GM23338 (cell line): ENCODE measurements around the gene FSIP2. TPM values are rescaled to one million over a fixed set of nuclear protein-coding genes. Genes with fewer than 3 reads are reported as not detected.

Source experiments
- ATAC-seq: fragments of 200-7000 bp; cut with Tn5 transposase; 3 replicates; pipeline ENCODE4 v1.9.1; 2020
- DNase-seq: peaks from one replicate; pipeline ENCODE4 v3.0.0-alpha.2; 2015; ENCODE audit warnings: low spot score
- H2AFZ ChIP-seq: fragments of 200-600 bp; sonication (generic); 2 replicates; pipeline ENCODE4 v1.8.0; 2016; ENCODE audit warnings: antibody characterized with exemption, mild to moderate bottlenecking, moderate library complexity
- H3F3A ChIP-seq: fragments of 200-600 bp; sonication (generic); replicated peaks from 2 replicates; pipeline ENCODE4 v1.8.0; 2017; ENCODE audit warnings: antibody characterized with exemption, mixed run types, low read depth
- H3K27ac ChIP-seq: fragments of 200-600 bp; sonication (generic); 2 replicates; pipeline ENCODE4 v1.6.1; 2016; ENCODE audit warnings: low read depth
- H3K27me3 ChIP-seq: fragments of 200-600 bp; sonication (generic); 2 replicates; pipeline ENCODE4 v1.8.0; 2016; ENCODE audit warnings: mild to moderate bottlenecking, mixed run types, moderate library complexity; ENCODE audit not compliant: insufficient read depth
- H3K36me3 ChIP-seq: fragments of 200-600 bp; sonication (generic); 2 replicates; pipeline ENCODE4 v1.8.0; 2016; ENCODE audit warnings: mild to moderate bottlenecking; ENCODE audit not compliant: insufficient read depth
- H3K4me1 ChIP-seq: fragments of 200-600 bp; sonication (generic); 2 replicates; pipeline ENCODE4 v1.8.0; 2016; ENCODE audit warnings: mild to moderate bottlenecking, moderate library complexity; ENCODE audit not compliant: insufficient read depth
- H3K4me2 ChIP-seq: fragments of 200-600 bp; sonication (generic); 2 replicates; pipeline ENCODE4 v1.7.1; 2017; ENCODE audit warnings: mixed run types
- H3K4me3 ChIP-seq: fragments of 200-600 bp; sonication (generic); 2 replicates; pipeline ENCODE4 v1.6.1; 2016; ENCODE audit warnings: mixed run types
- H3K79me2 ChIP-seq: fragments of 200-600 bp; sonication (generic); replicated peaks from 2 replicates; pipeline ENCODE4 v1.8.0; 2017; ENCODE audit warnings: mild to moderate bottlenecking; ENCODE audit not compliant: insufficient read depth
- H3K9me2 ChIP-seq: fragments of 200-600 bp; sonication (generic); 2 replicates; pipeline ENCODE4 v1.8.0; 2017; ENCODE audit not compliant: insufficient read depth
- H4K20me1 ChIP-seq: fragments of 200-600 bp; sonication (generic); replicated peaks from 2 replicates; pipeline ENCODE4 v1.8.0; 2017; ENCODE audit warnings: mild to moderate bottlenecking; ENCODE audit not compliant: insufficient read depth
- H3K27ac Mint-ChIP-seq: 2 replicates; pipeline ENCODE4 v1.8.0; 2020; ENCODE audit warnings: inconsistent platforms, mild to moderate bottlenecking, moderate library complexity, mixed read lengths
- H3K27me3 Mint-ChIP-seq: 3 replicates; pipeline ENCODE4 v1.8.0; 2022; ENCODE audit warnings: low read depth, mild to moderate bottlenecking, moderate library complexity, mixed read lengths, inconsistent platforms; ENCODE audit not compliant: insufficient read depth, poor library complexity
- H3K36me3 Mint-ChIP-seq: 3 replicates; pipeline ENCODE4 v1.8.0; 2021; ENCODE audit warnings: low read depth, mild to moderate bottlenecking, inconsistent platforms, moderate library complexity, mixed read lengths
- H3K4me1 Mint-ChIP-seq: 3 replicates; pipeline ENCODE4 v1.8.0; 2020; ENCODE audit warnings: mild to moderate bottlenecking, inconsistent platforms, mixed read lengths
- H3K4me3 Mint-ChIP-seq: 3 replicates; pipeline ENCODE4 v1.8.0; 2021; ENCODE audit warnings: moderate library complexity, mild to moderate bottlenecking, inconsistent platforms, mixed read lengths
- H3K9me3 Mint-ChIP-seq: 3 replicates; pipeline ENCODE4 v1.8.0; 2020; ENCODE audit warnings: moderate library complexity, mild to moderate bottlenecking, inconsistent platforms, mixed read lengths
- CREB1 ChIP-seq: fragments of 250-450 bp; sonication (Bioruptor Pico); IDR thresholded peaks from 2 replicates; pipeline ENCODE4 v1.5.0; 2020; ENCODE audit warnings: low read depth, mild to moderate bottlenecking, moderate library complexity
- CTCF ChIP-seq, 2 experiments: fragments of 200-600 bp in 1 of 2; sonication (generic) in 1 of 2; conservative IDR thresholded peaks; 2 replicates each; pipeline versions ENCODE4 v1.5.1 to v1.6.1; 2016 to 2017; ENCODE audit warnings: antibody characterized with exemption in 2 of 2, low read depth in 2 of 2, mild to moderate bottlenecking in 2 of 2, moderate library complexity in 1 of 2
- ETS1 ChIP-seq: IDR thresholded peaks from 2 replicates; pipeline ENCODE4 v1.6.1; 2016; ENCODE audit warnings: antibody characterized with exemption
- EZH2 ChIP-seq: fragments of 200-600 bp; sonication (generic); IDR thresholded peaks from one replicate; pipeline ENCODE4 v1.8.0; 2017; ENCODE audit warnings: antibody characterized with exemption, mild to moderate bottlenecking, low read depth; ENCODE audit not compliant: unreplicated experiment
- EZH2phosphoT487 ChIP-seq: fragments of 200-600 bp; sonication (generic); IDR thresholded peaks from one replicate; pipeline ENCODE4 v1.8.1; 2018; ENCODE audit warnings: antibody characterized with exemption; ENCODE audit not compliant: unreplicated experiment
- JUNB ChIP-seq: IDR thresholded peaks from one replicate; pipeline ENCODE4 v1.6.1; 2016; ENCODE audit warnings: antibody characterized with exemption; ENCODE audit not compliant: unreplicated experiment
- NANOG ChIP-seq: IDR thresholded peaks from 2 replicates; pipeline ENCODE4 v1.6.1; 2016; ENCODE audit warnings: antibody characterized with exemption, borderline replicate concordance
- POLR2AphosphoS5 ChIP-seq: IDR thresholded peaks from 2 replicates; pipeline ENCODE4 v1.6.1; 2016; ENCODE audit warnings: antibody characterized with exemption, low read depth
- REST ChIP-seq: IDR thresholded peaks from one replicate; pipeline ENCODE4 v1.6.1; 2018; ENCODE audit warnings: antibody characterized with exemption; ENCODE audit not compliant: unreplicated experiment
- STAT1 ChIP-seq: IDR thresholded peaks from one replicate; pipeline ENCODE4 v1.6.1; 2016; ENCODE audit warnings: antibody characterized with exemption; ENCODE audit not compliant: unreplicated experiment
- ZNF114 ChIP-seq: fragments of 250-450 bp; sonication (Bioruptor Pico); IDR thresholded peaks from 2 replicates; pipeline ENCODE4 v1.5.0; 2020; ENCODE audit warnings: mild to moderate bottlenecking, moderate library complexity
- ZNF331 ChIP-seq: fragments of 250-450 bp; sonication (Bioruptor Pico); IDR thresholded peaks from 2 replicates; pipeline ENCODE4 v1.5.0; 2020; ENCODE audit warnings: low read depth, mild to moderate bottlenecking, moderate library complexity
- ZNF462 ChIP-seq: fragments of 250-450 bp; sonication (Bioruptor Pico); IDR thresholded peaks from 2 replicates; pipeline ENCODE4 v1.5.0; 2020; ENCODE audit warnings: mild to moderate bottlenecking, moderate library complexity
- polyA plus RNA-seq: library from polyadenylated mRNA; unstranded; fragments of >200 nt; fragmentation: Nextera tagmentation; extraction: Ambion mirVana; gene quantifications from 2 replicates; pipeline ENCODE4 v1.2.1, GENCODE V29; 2016
- total RNA-seq: library from RNA; depleted of rRNA; stranded (reverse); fragments of >200 nt; shearing (Covaris generic); gene quantifications from 2 replicates; pipeline ENCODE4 v1.2.3, GENCODE V29; 2014

FSIP2 gene
- total and polyA plus RNA-seq, 2 experiments from 2014 or later: 3.2 to 3.8 TPM

GRCh38 chr2:185857691-185858090 is 119.1 kb downstream of the FSIP2 start:
- Mint-ChIP-seq H3K27ac (no peak overlapping the region), H3K4me3 (no peak overlapping the region), H3K4me1 (no peaks in the 10 kb centered on the region), H3K36me3 (no peaks in the 10 kb centered on the region), H3K27me3 (no peaks in the 10 kb centered on the region), H3K9me3 (no peaks in the 10 kb centered on the region)
- no peak for TF ChIP-seq ZNF114 (CRISPR knock-in tag)
- no peak for TF ChIP-seq JUNB
- no peak for TF ChIP-seq NANOG
- no peak for TF ChIP-seq ETS1
- no peak for TF ChIP-seq CREB1
- TF ChIP-seq STAT1: no peak
- no peak for TF ChIP-seq CTCF (conservative IDR thresholded peaks at IDR 0.05; ENCODE audit: low read depth in 2 of 2)
- TF ChIP-seq REST: no peak
- no peak for TF ChIP-seq EZH2phosphoT487
- TF ChIP-seq ZNF331 (CRISPR knock-in tag): no peak
- TF ChIP-seq POLR2AphosphoS5: no peak
- TF ChIP-seq ZNF462 (CRISPR knock-in tag): no peak
- no peak for TF ChIP-seq EZH2
- H3K4me2 ChIP-seq: no peak overlapping the region
- H3F3A ChIP-seq: no peaks in the 10 kb centered on the region
- H3K4me1 ChIP-seq: no peaks in the 10 kb centered on the region
- no peaks in the 10 kb centered on the region for H3K27me3 ChIP-seq
- DNase-seq: no peak
- no peak for ATAC-seq
- no peak overlapping the region for H3K27ac ChIP-seq
- H3K79me2 ChIP-seq: no peaks in the 10 kb centered on the region
- no peaks in the 10 kb centered on the region for H4K20me1 ChIP-seq
- no peaks in the 10 kb centered on the region for H3K36me3 ChIP-seq
- no peak overlapping the region for H2AFZ ChIP-seq
- H3K9me2 ChIP-seq: no peaks in the 10 kb centered on the region
- no peak overlapping the region for H3K4me3 ChIP-seq
